OCI-LY3 (cell line): ENCODE results near the gene SLC36A4.
"Not testable (repeated sequence)": the region's sequence is repeated elsewhere in the genome, so short reads cannot be mapped to it uniquely, and the experiment has no call there.

Source experiments
- H2AFZ ChIP-seq: fragments of 200-600, 300-600 bp; shearing (Covaris generic); 2 replicates; pipeline ENCODE4 v1.6.0; 2014; ENCODE audit warnings: antibody characterized with exemption, low read depth, low read length
- H3K27ac ChIP-seq: fragments of 200-600, 300-600 bp; sonication (generic); 2 replicates; pipeline ENCODE4 v1.5.1; 2014; ENCODE audit warnings: mild to moderate bottlenecking, low read length, moderate library complexity, mixed read lengths
- H3K27me3 ChIP-seq: fragments of 200-600, 300-600 bp; sonication (generic); 2 replicates; pipeline ENCODE4 v1.6.1; 2014; ENCODE audit warnings: low read depth, low read length, mixed read lengths
- H3K36me3 ChIP-seq: fragments of 200-600, 300-600 bp; sonication (generic); replicated peaks from 2 replicates; pipeline ENCODE3; 2014; ENCODE audit warnings: low read depth, low read length, mixed read lengths
- H3K4me1 ChIP-seq: fragments of 300-600, 200-600 bp; sonication (generic); 2 replicates; pipeline ENCODE4 v1.6.1; 2014; ENCODE audit warnings: low read length, mixed read lengths
- H3K4me2 ChIP-seq: fragments of 200-600, 300-600 bp; sonication (generic); 2 replicates; pipeline ENCODE4 v1.6.1; 2014; ENCODE audit warnings: low read length, mixed read lengths
- H3K4me3 ChIP-seq: fragments of 300-600, 200-600 bp; sonication (generic); 2 replicates; pipeline ENCODE4 v1.5.1; 2014; ENCODE audit warnings: antibody characterized with exemption, mild to moderate bottlenecking, low read length, moderate library complexity
- H3K79me2 ChIP-seq: fragments of 300-600, 200-600 bp; shearing (Covaris generic); 2 replicates; pipeline ENCODE4 v1.6.1; 2014; ENCODE audit warnings: mild to moderate bottlenecking, low read length, mixed read lengths
- H3K9ac ChIP-seq: fragments of 300-600, 200-600 bp; shearing (Covaris generic); 2 replicates; pipeline ENCODE4 v1.6.0; 2014; ENCODE audit warnings: mild to moderate bottlenecking, low read length, moderate library complexity
- H3K9me3 ChIP-seq: fragments of 200-600, 300-600 bp; shearing (Covaris generic); 2 replicates; pipeline ENCODE4 v1.6.1; 2014; ENCODE audit warnings: low read length, mixed read lengths; ENCODE audit not compliant: insufficient read depth
- H4K20me1 ChIP-seq: fragments of 200-600, 300-600 bp; sonication (generic); 2 replicates; pipeline ENCODE4 v1.6.1; 2016; ENCODE audit warnings: low read length, mixed read lengths; ENCODE audit not compliant: insufficient read depth
- EZH2phosphoT487 ChIP-seq: fragments of 200-600 bp; shearing (Covaris generic); IDR thresholded peaks from 2 replicates; pipeline ENCODE4 v1.6.1; 2018; ENCODE audit warnings: antibody characterized with exemption, mixed run types, low read depth
- TF ChIP-seq, protein P1 (sequence below): fragments of 200-600, 300-600 bp; sonication (generic); IDR thresholded peaks from 2 replicates; pipeline ENCODE4 v1.5.1; 2014; ENCODE audit warnings: antibody characterized with exemption, low read length, low read depth

SLC36A4 gene

DNA sequence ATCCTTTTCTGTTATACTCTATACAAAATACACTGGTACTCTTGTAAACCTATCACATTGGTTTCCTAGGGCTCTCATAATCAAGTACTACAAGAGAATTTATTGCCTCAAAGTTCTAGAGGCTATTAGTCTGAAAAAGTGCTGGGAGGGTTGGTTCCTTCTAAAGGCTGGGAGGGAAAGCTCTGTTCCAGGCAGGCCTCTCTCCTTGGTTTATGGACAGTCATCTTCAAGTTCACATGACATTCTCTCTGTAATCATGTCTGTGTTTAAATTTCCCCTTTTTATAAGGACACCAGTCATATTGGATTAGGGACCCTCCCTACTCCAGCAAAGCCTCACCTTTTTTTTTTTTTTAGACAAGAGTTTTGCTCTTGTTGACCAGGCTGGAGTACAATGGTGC, 9.1 kb downstream of the SLC36A4 start:
- Histone ChIP-seq H3K79me2 (peaks cover 36% of the 10 kb centered on the region), H2AFZ (no peak overlapping the region), H3K36me3 (peaks cover 41% of the 10 kb centered on the region), H3K9me3 (peaks cover 7% of the 10 kb centered on the region), H3K27me3 (no peaks in the 10 kb centered on the region), H4K20me1 (peaks cover 6% of the 10 kb centered on the region; the same call in 1 of the 2 replicates), H3K4me1 (no peaks in the 10 kb centered on the region), H3K9ac (no peak overlapping the region), H3K4me3 (no peak overlapping the region), H3K27ac (no peak overlapping the region), H3K4me2 (no peak overlapping the region)
- TF ChIP-seq, protein P1, sequence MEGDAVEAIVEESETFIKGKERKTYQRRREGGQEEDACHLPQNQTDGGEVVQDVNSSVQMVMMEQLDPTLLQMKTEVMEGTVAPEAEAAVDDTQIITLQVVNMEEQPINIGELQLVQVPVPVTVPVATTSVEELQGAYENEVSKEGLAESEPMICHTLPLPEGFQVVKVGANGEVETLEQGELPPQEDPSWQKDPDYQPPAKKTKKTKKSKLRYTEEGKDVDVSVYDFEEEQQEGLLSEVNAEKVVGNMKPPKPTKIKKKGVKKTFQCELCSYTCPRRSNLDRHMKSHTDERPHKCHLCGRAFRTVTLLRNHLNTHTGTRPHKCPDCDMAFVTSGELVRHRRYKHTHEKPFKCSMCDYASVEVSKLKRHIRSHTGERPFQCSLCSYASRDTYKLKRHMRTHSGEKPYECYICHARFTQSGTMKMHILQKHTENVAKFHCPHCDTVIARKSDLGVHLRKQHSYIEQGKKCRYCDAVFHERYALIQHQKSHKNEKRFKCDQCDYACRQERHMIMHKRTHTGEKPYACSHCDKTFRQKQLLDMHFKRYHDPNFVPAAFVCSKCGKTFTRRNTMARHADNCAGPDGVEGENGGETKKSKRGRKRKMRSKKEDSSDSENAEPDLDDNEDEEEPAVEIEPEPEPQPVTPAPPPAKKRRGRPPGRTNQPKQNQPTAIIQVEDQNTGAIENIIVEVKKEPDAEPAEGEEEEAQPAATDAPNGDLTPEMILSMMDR = no peak
- no peak for TF ChIP-seq EZH2phosphoT487

DNA sequence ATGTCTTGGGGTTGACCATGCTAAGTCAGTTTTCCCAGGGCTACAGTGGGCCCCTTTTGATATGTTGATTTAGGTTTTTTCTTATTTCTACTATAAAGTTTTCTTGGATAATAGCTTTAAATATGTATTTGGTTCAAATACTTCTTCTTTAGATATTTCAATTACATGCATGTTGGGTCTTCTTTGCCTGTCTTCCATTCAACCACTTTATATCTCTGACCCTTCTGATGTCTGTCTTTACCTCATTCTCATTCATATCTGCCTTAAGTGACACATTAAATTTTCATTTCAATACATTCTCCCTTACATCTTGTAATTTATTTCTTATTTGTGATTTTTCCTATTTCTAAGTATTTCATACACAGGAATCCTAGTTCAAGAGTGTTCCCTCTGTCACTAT, 10.5 kb downstream of the SLC36A4 start:
- H3K4me2 ChIP-seq = no peak overlapping the region
- H3K4me1 ChIP-seq = no peaks in the 10 kb centered on the region
- H3K27me3 ChIP-seq = no peaks in the 10 kb centered on the region
- no peak overlapping the region for H2AFZ ChIP-seq
- H3K4me3 ChIP-seq = no peak overlapping the region
- H3K9ac ChIP-seq = no peak overlapping the region
- H4K20me1 ChIP-seq = peaks cover 6% of the 10 kb centered on the region; the same call in 1 of the 2 replicates
- H3K36me3 ChIP-seq = peaks cover 43% of the 10 kb centered on the region
- peaks cover 27% of the 10 kb centered on the region for H3K79me2 ChIP-seq
- TF ChIP-seq EZH2phosphoT487 = no peak
- TF ChIP-seq, protein P1 = no peak
- peaks cover 7% of the 10 kb centered on the region for H3K9me3 ChIP-seq
- H3K27ac ChIP-seq = no peak overlapping the region

DNA sequence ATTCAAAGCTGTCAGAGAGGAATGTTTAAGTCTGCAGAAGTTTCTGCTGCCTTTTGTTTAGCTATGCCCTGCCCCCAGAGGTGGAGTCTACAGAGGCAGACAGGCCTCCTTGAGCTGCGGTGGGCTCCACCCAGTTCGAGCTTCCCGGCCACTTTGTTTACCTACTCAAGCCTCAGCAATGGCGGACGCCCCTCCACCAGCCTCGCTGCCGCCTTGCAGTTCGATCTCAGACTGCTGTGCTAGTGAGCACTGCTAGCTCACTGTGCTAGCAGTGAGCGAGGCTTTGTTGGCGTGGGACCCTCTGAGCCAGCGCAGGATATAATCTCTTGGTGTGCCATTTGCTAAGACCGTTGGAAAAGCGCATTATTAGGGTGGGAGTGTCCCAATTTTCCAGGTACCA, 19.9 kb downstream of the SLC36A4 start:
- H3K4me3 ChIP-seq, H4K20me1 ChIP-seq, H2AFZ ChIP-seq, H3K4me1 ChIP-seq, H3K4me2 ChIP-seq, H3K9ac ChIP-seq, H3K9me3 ChIP-seq, H3K79me2 ChIP-seq, H3K27me3 ChIP-seq, H3K27ac ChIP-seq: not testable (repeated sequence)
- peaks cover 34% of the 10 kb centered on the region for H3K36me3 ChIP-seq

DNA sequence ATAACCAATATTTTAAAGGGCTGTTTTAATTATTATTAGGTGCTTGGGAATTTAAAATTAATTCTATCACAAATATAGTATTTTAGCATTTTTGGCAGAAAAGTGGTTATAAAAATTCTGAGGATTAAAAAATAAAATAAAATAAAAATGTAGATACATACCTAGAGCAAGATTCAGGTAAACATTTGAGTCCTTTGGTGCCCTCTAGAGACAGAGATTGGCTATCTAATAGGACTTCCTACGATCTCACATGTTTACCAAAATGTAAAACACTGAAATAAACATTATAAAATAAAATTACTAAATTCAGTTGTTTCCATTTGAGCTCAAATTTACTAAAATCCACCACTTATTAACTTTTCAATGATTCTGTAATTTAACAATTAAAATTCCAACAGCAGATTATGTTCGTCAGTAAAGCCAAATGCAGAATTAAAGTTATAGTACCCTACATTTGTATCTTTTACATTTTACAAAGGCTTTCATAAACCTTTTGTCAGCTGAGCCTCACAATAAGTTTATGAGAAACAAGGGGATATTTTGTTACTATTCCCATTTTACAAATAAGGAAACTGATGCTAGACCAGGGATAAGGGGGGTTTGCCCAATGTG, 27.7 kb downstream of the SLC36A4 start:
- Histone ChIP-seq H3K4me3 (no peak overlapping the region), H3K4me2 (no peak overlapping the region), H4K20me1 (no peaks in the 10 kb centered on the region), H3K36me3 (peaks cover 16% of the 10 kb centered on the region), H3K79me2 (no peaks in the 10 kb centered on the region), H3K27ac (no peak overlapping the region), H3K9ac (no peak overlapping the region), H2AFZ (no peak overlapping the region), H3K27me3 (no peaks in the 10 kb centered on the region), H3K9me3 (no peaks in the 10 kb centered on the region), H3K4me1 (no peaks in the 10 kb centered on the region)
- no peak for TF ChIP-seq EZH2phosphoT487
- TF ChIP-seq, protein P1 = peak; percentile 65

DNA sequence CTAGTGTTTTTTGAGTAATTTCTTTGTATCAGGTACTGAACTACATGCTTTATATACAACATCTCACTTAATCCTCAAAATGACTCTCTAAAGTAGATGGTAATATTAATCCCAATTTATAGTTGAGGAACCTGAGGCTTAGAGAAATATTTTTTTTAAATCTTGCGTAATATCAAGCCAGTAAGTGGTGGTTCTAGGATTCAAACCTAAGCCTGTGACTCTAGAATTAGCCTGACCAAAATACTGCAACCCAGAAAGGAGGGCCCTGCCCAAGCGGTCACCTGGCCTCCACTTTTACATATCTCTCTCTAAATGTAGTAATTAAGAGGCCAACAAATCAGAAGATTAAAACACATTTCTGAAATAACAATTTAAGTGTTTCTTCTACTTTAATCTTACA, 28.6 kb downstream of the SLC36A4 start:
- Histone ChIP-seq H4K20me1 (no peaks in the 10 kb centered on the region), H3K9ac (no peak overlapping the region), H3K79me2 (no peaks in the 10 kb centered on the region), H3K9me3 (no peaks in the 10 kb centered on the region), H3K4me1 (no peaks in the 10 kb centered on the region), H3K4me3 (no peak overlapping the region), H3K36me3 (peaks cover 20% of the 10 kb centered on the region), H2AFZ (no peak overlapping the region), H3K27me3 (no peaks in the 10 kb centered on the region), H3K27ac (no peak overlapping the region), H3K4me2 (no peak overlapping the region)
- TF ChIP-seq EZH2phosphoT487 = no peak
- TF ChIP-seq, protein P1 = no peak
